HUDEP-2 (cell line): ENCODE results near the gene ZSWIM6.

ENCODE experiments used
- DNase-seq, 76 experiments: peaks; one replicate each; lab custom pipeline; 2025; ENCODE audit not compliant: unreplicated experiment in 76 of 76; lab: John Stamatoyannopoulos, UW

Gene ZSWIM6

DNA sequence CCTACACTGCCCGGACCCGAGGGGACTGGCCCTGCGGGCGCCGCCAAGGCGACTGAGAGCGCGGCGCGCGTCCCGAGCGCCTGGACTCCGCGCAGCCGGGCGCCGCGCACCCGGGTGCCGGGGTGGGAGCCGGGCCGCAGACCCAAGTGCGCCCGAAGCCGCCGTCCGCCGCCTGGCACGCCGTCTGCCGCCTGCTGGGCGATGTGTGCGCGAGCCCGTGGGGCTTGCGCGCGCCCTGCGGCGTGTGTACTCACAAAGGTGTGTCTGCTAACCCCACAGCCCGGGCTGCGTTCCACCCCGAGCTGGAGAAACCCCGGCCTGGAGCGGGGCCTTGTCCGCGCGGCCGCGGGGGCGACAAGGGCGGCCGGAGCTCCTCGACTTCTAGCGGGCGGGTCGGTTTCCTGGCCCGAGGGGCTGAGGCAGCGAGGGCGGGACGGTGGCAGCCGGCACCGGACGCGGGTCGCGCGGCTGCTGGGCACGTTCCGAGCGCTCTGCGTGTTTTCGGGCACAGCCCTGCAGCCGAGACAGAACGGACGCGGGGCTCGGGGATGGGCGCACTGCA is 1.1 kb upstream of the ZSWIM6 start:
- peak in 55 of 76 experiments; percentile 2 to 55 (median 31) for DNase-seq

GRCh38 chr5:61332358-61332749 is 296 bp downstream of the ZSWIM6 start:
- DNase-seq, result peak in 9 of 76 experiments; percentile 18 to 44 (median 34)

- peak in 4 of 76 experiments; percentile 9 to 31 (median 11) for DNase-seq
Observed at GRCh38 chr5:61332851-61333320, 828 bp downstream of the ZSWIM6 start.

- peak in 22 of 76 experiments; percentile 4 to 48 (median 19) for DNase-seq
Observed at GRCh38 chr5:61333321-61333953, 1.4 kb downstream of the ZSWIM6 start.

DNA sequence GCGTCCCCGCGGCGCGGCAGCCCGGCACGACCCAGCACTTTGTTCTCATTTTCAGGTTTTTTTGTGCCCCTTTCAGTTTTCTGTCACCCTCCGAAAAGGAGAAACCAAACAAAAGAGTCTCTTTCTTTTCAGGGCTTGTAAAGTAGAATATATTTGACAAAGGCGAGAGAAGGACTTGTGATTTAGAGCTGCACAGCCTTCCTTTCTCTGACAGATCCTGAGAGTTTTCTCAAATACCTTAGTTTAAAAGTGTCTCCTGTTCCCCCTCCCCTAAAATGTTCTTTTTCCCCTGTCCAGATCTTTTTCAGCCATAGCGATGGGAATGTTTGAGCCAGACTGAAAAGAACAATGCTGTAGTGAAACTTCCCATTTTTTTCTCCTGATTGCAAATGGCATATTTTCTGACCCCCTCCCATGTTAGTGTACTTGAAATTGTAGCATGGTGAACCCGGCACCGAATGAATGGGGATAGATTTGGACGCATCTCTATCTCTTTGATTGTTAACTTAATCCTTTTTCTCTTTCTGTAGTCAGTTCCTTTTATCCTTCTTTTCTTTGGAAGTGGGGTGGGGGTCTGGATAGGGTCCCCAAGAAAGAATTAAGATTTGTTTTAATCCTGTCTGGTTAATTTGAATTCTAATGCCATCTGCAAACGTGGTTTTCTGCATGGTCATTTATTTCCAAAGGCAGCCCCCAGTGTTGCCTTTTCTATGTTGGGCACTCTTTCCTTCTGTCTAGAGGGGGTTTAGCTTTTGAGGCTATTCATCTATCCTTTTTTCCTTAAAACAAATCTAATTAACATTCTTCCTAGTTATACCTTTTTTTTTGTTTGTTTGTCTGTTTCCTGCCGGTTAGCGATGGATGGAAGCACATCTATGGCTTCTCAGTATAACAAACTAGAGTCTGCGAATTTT is 2.2 kb downstream of the ZSWIM6 start:
- DNase-seq, result no peak

DNA sequence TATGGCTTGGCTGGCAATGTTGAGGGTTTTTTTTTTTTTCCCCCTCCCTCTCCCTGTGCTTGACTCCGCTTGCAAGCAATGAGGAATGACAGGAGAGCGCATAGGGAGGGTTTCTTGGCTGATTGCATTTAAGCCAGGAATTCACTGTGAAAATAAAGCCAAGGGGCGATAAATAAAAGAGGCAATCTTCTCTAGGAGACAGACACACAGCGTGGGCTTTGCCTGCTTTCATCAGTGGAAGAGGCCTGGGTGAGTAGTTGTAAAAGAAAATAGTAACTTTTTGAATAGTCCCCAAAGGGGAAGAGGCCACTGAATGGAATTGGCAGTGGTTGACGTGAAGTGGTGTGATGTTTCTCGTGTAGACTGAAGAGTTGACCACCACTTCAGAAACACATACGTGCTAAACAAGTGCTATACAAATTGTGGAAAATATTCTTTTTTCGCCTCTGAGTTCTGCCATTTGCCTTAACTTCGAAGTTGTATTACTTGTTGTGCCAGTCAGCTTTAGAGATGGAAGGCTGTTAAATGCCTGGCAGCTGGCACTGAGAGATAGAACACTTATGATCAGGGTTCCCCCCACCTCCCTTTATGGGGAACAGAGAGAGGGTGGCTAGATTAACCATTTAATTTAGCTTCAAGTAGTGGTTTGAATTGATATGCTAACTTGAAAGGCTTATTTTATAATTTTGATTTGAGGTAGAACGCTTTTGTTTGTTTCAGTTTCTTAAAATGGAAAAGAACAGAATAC is 3.0 kb downstream of the ZSWIM6 start:
- DNase-seq, result no peak

- DNase-seq, result no peak
Observed at GRCh38 chr5:61339764-61340163, 7.7 kb downstream of the ZSWIM6 start.

- no peak for DNase-seq
Observed at GRCh38 chr5:61340775-61341361, 8.8 kb downstream of the ZSWIM6 start.

DNA sequence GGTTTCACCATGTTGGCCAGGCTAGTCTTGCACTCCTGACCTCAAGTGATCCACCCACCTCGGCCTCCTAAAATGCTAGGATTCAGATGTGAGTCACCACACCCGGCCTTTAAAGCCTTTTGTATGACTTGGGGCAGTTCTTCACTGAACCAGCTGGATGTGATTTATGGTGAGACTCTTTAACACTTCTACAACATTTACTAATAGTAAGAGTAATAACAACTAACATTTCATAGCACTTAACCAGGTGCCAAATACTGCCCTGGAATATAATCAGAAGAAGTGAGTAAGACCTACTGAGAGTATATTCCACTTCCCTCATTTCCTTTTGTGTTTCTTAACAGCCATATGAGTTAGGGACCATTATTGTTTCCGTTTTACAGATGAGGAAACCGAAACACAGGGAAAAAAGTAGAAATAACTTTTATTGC is 10.0 kb downstream of the ZSWIM6 start:
- DNase-seq, result no peak

DNA sequence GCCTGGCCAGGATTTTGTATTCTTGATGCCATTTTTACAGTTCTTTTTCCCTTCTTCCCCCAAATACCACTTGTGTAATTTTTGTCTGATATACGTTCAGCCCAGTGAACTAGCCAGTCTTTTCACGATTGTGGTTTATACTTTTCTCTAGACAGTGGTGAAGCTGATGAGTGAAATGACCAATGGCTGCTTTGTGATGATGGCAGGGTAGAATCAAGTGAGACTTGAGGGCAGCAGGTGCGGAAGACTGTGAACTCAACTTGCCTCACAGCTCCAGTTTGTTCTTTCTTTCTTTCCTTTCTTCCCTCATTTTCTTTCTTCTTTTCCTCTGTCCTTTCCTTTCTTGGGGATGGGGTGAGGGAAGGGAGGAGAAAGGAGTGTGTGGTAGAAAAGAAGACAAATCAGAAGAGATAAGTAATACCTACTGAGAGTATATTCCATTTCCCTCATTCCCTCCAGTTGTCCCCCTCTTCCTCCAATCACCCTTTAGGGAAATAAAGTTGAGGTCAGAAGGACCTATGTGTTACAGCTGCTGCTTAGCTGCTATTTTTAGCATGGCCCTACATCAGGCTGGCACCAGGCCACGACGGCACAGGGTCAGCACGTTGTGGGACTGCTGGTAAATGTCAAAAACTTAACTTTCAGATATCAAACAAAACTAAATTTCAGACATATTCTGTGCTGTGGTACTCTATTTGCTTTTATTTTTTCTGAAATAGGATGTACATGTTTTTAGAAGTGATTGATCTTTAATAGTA is 12.3 kb downstream of the ZSWIM6 start:
- no peak for DNase-seq

- no peak for DNase-seq
Observed at GRCh38 chr5:61346511-61346910, 14.5 kb downstream of the ZSWIM6 start.

DNA sequence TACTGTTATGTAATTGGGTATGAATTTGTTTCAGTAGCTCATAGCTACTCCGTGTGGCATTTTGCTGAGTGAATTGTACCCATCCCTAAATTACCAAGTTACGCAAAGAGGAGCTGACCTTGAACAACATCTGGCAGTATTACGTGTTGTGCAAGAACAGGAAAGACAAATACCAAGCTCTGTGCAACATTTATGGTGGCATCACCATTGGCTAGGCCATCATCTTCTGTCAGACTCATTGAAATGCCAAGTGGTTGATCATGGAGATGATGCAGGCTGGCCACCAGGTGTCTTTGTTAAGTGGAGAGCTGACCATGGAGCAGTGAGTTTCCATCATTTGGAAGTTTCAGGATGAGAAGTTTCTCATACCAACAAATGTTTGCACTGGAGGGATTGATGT is 15.0 kb downstream of the ZSWIM6 start:
- DNase-seq, result no peak

GRCh38 chr5:61348447-61348846 is 16.4 kb downstream of the ZSWIM6 start:
- no peak for DNase-seq

DNA sequence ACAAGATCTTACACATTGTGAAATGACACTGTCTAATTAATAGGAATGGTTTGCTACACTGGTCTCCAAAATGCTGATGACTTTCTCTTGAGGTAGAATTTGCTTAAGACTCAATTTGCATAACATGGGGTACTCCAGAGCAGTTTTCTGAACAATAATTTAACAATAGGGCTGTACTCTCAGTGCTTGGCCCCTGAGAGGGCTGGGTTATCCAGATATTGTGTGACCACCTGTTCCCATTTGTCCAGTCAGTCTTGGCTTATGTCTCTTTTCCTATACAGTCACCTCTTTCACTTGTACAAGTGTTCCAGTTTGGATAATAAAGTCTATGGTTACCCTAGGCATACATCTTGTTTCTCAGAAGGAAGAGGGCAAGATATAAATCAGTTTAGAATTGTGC is 17.9 kb downstream of the ZSWIM6 start:
- no peak for DNase-seq

- no peak for DNase-seq
Observed at GRCh38 chr5:61350535-61350934, 18.5 kb downstream of the ZSWIM6 start.

- no peak for DNase-seq
Observed at GRCh38 chr5:61351733-61352132, 19.7 kb downstream of the ZSWIM6 start.

DNA sequence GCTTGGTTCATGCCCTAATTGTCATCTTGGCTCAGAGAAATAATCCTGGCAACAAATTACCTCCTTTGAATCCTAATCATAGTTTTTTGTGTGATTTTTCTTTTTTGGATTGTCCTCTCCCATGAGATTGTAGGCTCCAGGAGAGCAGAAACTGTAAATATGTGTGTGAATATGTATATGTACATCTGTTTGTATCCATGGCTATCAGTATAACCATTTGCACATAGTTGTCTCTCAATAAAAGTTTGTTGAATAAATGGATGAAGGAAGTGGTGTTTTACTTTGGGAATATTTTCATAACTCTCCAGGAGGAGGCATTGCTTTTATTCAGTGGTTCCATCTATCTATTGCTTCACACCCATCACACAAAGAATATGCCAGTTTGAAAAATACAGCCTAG is 20.1 kb downstream of the ZSWIM6 start:
- no peak for DNase-seq

DNA sequence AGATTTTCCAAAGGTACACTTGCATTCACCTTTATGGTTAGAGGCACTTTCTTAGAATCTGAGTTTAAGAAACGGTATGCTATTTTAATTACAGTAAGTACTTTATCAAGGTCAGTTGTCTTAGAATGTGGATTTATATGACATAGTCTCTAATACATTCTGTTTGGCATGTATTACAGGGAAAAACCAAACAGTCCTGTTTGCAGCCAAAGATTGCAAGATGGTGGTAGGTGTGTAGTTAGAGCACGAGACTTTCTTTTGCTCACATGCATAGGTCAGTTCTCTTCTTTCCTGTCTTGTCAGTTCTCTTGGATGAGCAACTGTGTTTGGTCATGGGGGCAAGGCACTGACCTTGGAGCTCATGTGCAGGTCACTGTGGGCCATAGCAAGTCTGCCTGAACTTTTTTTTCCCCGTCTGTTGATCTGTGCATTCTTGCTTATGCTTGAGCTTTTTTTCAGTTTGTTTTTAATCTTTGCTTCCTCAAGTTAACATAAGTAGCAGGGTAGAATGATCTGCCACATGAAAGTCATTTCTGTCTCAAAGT is 20.6 kb downstream of the ZSWIM6 start:
- no peak for DNase-seq

GRCh38 chr5:61353293-61353692 is 21.2 kb downstream of the ZSWIM6 start:
- no peak for DNase-seq
